ENCODE measurements around the gene PPA2.
"Not testable (repeated sequence)": the region's sequence is repeated elsewhere in the genome, so short reads cannot be mapped to it uniquely, and the experiment has no call there.

Gene PPA2

DNA sequence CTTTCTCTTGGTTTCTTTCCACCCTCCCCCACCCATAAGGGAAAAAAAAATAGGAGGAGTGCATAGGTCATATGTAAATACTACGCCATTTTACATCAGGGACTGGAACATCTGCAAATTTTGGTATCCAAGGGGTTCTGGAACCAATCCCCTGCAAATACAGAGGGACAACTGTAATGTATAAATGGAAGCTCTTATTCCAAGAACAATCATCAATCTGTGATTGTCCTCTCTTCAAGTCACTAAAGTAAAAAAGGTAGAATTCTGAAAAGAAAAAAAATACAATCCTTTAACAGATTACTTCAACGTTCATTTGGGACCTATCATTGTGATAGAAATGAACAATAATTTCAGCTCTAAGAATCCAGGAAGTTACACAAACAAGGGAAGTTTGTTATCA, 13.6 kb downstream of the PPA2 start:
- no peak for DNase-seq (ENCODE audit: low read depth, low spot score)

DNA sequence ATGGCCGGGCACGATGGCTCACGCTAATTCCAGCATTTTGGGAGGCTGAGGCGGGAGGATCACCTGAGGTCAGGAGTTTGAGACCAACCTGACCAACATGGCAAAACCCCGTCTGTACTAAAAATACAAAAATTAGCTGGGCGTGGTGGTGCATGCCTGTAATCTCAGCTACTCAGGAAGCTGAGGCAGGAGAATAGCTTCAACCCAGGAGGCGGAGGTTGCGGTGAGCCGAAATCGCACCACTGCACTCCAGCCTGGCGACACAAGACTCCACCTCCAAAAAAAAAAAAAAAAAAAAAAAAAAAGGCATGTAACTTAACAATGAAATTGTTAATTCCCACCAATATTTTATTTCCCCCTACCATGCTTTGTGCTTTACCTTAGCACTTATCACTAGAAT, 15.3 kb downstream of the PPA2 start:
- DNase-seq (ENCODE audit: low read depth, low spot score): not testable (repeated sequence)

DNA sequence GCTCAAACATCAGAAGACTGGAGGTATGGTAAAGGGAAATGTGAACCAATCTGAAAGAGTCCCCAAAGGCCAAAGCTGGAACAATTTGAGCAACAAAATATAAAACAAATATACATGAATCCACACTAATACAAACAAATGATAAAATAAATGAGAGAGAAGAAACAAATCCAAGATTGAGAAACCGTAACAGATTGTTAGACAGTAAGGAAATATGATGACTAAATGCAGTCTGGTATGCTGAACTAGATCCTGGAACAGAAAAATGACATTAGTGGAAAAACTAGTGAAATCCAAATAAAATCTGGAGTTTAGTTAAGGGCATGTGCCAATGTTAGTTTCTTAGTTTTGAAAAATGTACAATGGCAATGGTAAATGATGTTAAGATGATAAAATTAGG, 15.9 kb downstream of the PPA2 start:
- no peak for DNase-seq (ENCODE audit: low read depth, low spot score)

DNA sequence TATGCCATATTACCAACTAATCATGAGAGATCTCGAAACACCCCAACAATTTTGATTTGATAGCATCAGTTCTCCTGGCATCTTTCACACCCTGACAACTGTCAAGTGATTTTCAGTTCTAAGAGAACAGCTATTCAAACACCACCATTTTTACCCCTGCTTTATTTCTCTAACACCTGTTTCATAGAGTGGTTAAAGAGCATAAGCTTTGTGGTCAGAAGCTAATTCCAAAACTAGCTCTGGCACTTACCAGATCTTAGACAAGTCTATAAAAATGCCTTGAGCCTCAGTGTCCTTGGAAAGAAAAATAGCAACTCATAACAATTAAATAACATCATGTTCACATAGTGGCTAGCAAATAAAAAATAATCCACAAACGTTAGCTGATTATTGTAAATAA, 17.9 kb downstream of the PPA2 start:
- no peak for DNase-seq (ENCODE audit: low read depth, low spot score)

DNA sequence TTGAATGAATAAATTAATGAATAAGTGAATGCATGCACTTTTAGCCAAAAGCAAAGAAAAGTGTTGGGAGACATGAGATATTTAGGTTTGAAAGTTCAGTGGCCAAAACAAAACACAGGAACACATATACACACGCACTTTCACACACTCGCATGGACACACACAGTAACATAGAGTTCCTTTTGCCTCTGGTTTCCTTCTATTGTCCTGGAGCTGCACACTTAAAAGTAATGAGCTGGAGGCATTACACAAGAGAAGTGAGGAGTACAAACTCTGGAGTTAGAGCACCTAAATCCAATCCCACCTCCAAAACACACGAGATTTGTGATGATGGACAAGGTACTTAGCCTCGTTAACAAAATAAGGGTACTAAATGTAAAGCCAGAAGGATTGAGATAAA, 18.7 kb downstream of the PPA2 start:
- DNase-seq (ENCODE audit: low read depth, low spot score): no peak

DNA sequence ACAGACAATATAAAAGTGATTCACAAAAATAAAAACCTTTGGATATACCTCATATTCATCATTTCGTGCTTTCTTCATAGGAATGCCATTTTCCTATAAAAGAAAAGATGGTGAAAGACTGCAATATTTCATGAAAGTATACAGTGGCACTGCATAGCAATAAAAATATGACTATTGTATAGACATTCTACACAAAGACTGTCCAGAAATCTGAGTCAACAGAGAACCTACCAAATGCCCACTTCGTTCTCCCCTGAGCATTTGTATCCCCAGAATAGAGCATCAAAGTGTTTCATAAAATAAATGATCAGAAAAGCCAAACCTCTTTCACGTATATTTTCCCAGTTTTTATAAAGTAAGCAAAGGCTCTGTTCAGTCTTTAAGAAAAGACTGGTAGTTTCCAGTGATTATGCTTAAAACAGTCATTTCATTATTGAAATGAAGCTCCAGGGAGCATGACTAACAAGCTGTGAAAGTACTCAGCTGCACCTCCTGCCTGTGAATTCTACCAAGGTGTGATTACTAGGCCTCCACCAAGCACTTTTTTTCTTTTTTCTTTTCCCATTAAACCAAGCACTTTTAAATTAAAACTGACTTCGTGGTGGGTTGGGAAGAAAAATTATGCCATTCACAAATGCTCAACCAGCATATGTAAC, 20.2 kb downstream of the PPA2 start:
- DNase-seq (ENCODE audit: low read depth, low spot score): no peak

DNA sequence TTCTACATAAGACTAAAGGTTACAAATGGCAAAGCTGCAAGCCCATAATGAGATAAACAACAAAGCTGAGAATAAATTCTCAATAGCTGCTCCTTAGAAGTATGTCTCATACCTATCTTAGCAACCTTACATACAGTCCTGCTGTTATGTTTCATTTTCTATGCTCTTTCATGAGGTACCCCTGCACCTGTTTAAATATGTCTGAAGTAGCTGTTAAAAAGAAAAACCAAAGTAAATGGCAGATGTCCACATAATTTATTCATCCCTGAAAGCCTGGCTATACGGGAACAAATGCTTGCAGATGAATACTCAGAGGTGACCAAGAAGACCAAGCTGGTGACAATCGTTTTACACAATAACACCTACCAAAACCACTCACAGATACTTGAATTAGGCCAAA, 22.5 kb downstream of the PPA2 start:
- DNase-seq (ENCODE audit: low read depth, low spot score): no peak

DNA sequence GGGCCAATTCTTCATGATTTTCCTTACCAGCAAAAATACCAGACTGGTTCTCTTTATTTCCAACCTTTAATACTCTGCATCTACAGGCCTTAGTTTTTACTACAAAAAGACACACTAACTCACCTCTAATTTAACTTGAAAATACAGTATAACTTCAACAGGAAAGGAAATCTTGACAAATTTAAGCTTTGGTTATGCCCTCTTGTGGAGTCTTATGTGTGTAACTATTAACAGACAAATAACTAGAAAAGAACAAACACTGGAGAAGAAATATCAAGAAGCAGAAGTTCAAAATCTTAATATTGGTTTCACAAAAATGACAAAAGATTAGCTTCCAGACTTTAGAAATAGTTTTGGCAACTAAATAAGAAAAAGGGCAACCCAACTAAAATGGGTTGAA, 33.0 kb downstream of the PPA2 start:
- no peak for DNase-seq (ENCODE audit: low read depth, low spot score)

DNA sequence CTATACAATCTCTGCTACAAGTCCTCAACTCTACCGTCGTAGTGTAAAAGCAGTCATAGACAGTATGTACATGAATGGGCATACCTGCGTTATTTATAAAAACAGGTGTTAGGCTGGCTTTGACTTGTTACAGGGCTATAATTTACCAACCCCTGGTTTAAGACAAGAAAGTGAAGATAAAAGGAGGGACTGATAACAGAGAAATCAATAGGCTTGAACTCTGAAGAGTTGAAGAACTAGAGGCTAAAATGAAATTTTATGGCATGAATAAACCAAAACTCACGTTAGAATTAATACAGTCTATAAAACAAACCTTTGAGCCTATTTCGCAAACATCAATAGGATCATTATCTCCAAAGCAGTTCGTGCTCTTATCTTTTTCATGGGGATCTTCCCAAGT, 36.2 kb downstream of the PPA2 start:
- DNase-seq (ENCODE audit: low read depth, low spot score): no peak

DNA sequence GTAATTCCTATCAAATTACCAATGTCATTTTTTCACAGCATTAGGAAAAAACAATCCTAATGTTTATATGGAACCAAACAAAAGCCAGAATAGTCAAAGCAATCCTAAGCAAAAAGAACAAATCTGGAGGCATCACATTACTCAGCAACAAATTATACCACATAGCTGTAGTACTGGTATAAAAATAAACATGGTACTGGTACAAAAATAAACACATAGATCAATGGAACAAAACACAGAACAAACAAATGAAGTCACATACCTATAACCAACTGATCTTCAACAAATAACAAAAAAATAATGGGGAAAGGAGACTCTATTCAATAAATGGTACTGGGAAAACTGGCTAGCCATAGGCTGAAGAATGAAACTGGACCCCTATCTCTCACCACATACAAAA, 37.4 kb downstream of the PPA2 start:
- DNase-seq (ENCODE audit: low read depth, low spot score): no peak

DNA sequence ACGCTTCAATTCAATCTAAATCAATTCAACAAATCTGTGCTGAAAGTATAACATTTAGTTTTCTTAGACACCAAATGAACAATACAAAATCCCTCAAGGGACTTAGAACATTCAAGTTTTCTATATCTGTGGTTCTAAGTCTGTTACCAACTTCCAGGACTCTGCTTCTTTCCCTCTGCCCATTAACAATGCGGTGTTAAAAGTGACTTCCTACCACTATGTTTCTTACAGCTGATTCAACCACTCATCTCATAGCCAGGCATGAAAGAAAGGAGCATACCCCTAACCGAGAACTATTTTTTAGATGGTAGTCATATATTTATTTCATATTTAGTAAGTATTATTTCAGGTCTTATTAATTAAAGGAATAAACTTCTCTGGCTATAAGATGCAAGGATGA, 38.9 kb downstream of the PPA2 start:
- no peak for DNase-seq (ENCODE audit: low read depth, low spot score)

DNA sequence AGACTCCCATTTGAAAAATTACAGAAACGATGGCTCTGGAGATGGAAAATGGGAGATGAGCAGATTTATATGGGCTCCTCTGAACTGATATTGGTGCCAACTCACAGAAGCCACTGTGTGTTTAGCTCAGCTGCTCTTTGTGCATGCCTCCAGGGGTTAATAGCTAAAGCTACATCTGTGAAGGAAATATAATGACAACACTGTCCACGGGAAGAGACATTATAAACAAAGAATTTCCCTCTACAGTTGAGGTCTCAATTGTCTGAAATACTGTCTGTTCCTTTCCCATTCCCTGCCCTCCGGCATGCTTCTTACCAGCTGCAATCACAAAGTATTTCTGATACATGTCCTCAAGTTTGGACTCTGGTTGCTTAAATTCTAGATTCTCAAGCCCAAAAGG, 40.4 kb downstream of the PPA2 start:
- DNase-seq (ENCODE audit: low read depth, low spot score): no peak

DNA sequence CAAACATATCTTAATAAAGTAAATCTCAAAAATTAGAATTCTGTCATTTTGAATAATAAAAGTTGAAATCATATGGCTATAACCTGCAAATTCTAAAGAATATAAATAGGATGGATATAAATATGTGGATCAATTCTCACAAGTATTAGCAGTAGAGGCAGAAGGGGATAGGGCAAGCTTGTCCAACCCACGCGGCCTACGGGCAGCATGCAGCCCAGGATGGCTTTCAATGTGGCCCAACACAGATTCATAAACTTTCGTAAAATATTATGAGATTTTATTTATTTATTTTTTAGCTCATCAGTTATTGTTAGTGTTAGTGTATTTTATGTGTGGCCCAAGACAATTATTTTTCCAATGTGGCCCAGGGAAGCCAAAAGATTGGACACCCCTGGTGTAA, 41.4 kb downstream of the PPA2 start:
- no peak for DNase-seq (ENCODE audit: low read depth, low spot score)

DNA sequence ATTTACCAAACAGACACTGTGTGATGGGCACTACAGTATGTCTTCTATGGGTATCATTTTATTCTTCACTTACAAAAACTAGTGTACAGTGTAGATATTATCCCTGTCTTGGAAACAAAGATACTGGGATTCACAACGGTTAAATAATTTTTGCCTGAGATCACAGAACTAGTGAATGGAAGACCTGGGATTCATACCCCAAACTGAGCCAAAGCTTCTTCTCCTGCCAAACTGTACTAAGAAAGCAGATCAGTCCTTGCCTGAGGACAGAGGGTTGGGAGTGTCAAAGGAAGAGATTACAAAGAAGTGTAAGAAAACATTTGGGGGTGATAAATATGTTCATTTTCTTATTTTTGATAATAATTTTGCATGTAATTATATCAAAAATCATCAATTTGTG, 43.1 kb downstream of the PPA2 start:
- no peak for DNase-seq (ENCODE audit: low read depth, low spot score)

DNA sequence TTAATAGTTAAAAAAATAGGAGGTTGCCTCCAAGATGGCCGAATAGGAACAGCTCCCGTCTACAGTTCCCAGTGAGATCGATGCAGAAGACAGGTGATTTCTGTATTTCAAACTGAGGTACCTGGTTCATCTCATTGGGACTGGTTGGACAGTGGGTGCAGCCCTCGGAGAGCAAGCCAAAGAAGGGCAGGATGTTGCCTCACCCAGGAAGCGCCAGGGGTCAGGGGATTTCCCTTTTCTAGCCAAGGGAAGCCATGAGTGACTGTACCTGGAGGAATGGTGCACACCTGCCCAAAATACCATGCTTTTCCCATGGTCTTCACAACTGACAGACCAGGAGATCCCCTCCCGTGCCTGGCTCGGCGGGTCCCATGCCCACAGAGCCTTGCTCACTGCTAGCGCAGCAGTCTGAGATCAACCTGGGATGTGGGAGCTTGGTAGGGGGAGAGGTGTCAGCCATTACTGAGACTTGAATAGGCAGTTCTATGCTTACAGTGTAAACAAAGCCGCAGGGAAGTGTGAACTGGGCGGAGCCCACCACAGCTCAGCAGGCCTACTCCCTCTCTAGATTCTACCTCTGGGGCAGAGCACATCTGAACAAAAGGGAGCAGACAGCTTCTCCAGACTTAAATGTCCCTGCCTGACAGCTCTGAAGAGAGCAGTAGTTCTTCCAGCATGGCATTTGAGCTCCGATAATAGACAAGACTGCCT, 47.5 kb downstream of the PPA2 start:
- no peak for DNase-seq (ENCODE audit: low read depth, low spot score)

DNA sequence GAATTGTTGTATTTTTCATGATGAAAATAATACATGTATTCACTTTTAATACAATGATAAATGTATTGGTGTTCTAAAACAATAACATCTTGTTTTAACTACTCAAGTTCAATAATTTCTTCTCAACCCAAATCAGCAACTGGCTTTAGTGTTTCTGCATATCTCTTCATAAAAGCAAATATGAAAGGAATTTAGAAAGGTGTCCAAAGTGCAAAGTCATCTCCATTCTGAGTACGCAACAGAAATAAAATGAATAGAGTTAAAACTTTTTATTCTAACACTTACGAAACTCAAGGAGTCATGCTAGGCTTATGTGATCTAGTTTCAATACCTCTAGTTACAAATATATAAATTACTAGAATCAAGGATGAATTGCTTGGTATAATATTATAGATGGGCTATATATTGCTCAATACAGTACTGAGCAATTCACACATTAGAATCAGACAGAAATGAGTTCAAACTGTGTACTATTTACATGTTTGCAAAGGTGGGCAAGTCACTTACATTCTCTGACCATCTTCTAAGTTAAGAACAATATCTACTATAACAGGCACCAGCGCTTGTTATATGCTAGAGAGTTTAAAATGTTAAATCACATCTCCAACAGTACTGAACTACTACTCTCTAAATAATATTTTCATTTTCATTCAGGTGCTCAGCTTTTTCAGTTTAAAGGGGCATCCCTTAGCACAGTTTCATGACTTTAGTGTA, 51.5 kb downstream of the PPA2 start:
- no peak for DNase-seq (ENCODE audit: low read depth, low spot score)

DNA sequence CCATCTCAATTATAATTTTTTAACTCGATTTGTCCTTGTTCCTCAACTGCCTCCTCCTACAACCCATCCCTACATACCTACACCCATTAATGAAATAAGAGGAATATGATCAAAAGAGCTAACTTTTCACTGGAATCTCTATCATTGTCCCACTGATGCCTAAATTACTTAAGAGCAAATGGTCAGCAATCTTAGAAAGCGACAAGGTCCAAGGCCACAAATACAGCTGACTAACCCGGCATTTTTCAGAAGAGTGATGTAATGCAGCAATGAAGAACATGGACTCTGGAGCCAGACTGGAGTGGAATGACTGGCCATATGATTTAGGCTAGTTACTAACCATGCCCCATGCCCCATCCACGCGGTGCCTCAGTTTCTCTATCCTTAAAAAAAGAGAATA, 56.2 kb downstream of the PPA2 start:
- DNase-seq (ENCODE audit: low read depth, low spot score): no peak

DNA sequence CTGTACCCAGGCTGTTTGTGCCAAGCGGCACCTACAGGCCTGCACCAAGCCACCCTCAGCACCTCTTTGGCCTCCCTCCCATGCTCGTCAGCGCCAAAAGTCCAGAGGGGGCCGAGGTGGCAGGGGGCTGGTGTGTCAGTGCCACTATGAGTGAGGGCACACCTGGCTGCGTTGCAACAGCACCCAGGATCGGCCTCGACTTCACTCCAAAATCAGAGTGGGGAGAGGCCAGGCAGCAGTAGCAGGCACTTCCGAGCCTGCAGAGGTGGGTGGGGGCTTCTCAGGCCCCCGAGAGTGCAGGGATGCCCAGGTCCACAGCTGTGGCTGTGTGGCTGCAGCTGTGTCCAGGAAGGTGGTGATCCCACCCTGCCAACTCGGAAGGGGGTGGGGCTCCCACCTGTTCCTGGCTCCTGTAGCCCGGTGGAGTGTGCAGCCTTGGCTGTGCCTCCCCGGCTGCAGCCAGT, 58.5 kb downstream of the PPA2 start:
- DNase-seq (ENCODE audit: low read depth, low spot score): no peak

DNA sequence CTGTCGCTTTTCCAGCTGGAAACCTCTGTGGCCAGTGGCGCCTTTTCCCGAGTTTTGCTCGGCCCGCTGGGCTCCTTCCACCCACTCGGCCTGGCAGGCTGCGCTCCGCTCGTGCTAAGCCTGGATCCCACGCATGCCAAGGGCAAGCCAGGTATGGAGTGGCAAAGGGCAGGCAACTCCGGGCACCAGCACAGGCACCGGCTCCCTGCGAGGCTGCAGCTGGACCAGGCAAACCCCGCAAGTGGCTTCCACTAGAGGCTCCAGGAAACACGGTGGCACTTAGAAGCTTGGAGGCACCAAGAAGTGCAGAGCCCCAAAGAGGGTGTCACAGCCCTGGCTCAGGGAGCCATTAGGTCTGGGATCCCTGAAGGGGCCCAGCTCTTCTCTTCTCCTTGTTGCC, 59.5 kb downstream of the PPA2 start:
- no peak for DNase-seq (ENCODE audit: low read depth, low spot score)

DNA sequence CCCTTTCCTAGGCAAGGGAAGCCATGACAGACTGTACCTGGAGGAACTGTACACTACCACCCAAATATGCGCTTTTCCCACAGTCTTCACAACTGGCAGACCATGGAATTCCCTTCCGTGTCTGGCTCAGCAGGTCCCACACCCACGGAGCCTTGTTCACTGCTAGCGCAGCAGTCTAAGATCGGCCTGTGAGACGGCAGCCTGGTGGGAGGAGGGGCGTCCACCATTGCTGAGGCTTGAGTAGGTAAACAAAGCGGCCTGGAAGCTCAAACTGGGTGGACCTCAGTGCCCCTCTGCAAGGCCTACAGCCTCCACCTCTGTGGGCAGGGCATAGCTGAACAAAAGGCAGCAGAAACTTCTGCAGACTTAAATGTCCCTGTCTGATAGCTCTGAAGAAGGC, 64.7 kb downstream of the PPA2 start:
- not testable (repeated sequence) for DNase-seq (ENCODE audit: low read depth, low spot score)

DNA sequence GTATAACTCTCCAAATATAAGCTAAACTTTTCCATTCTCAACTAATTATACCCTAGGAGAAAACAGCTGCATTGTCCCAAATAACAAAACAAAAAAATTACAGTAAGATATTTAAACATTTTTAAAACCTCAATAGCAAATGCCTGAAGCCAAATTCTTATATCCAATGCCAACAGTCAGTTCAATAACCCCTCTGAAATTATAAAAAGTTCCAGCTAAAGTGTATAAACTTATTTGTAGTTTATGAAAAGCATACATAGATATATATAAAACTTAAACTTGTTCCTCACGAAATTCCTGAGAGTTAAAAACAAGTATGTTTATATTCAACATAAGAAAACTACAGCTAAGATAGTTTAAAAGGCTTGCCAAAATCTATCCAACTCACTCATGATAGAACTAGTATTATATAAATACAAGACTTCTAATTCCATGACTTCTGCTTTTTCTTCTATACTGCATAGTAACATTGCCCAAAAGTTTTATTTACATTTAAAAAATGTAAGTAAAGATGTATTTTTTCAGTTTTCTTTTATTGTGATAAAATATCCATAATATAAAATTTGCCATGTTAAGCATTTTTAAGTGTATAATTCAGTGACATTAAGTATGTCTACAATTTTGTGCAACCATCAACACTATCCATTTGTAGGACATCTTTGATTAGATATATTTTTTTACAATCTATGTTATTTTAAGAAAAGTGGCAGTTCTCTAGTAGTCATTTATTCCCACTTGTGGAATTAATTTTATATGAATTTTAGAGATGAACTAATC, 72.8 kb downstream of the PPA2 start:
- DNase-seq (ENCODE audit: low read depth, low spot score): no peak

DNA sequence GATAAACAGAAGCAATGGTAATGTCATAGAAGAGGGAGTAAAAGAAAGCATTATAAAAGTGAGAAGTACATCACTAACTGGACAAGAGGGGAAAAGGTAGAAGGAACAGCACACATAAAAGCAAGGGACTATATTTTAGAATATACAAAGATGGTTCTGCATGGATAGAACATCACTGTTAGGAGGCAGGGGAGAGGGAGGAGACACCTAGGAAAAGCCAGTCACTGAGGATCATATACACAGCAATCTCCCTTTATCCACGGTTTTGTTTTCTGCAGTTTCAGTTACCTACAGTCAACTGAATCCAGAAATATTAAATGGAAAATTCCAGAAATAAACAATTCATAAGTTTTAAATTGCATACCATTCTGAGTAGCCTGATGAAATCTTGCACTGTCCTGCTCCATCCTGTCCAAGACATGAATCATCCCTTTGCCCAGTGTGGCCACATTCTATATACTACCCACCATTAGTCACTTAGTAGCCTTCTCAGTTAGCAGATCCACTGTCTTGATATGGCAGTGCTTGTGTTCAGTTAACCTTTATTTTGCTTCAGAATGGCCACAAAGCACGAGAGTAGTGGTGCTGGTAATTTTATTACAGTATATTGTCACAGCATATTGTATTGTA, 74.2 kb downstream of the PPA2 start:
- DNase-seq (ENCODE audit: low read depth, low spot score): no peak

Measured in iPS DF 19.7 (cell line).